Tibial nerve (tissue), 4 donors: ENCODE results near the gene NFE2L1.

ENCODE experiments used
- EP300 ChIP-seq, 2 donors: sonication (generic); formaldehyde crosslinking; IDR thresholded peaks; one replicate each; pipeline ENCODE4 v1.6.1; 2017; ENCODE audit warnings: antibody characterized with exemption in 2 of 2, mild to moderate bottlenecking in 1 of 2
- TF ChIP-seq, protein P1 (sequence below), 5 experiments: fragments of 200-600 bp in 3 of 5; fragments of 450-650 bp in 2 of 5; sonication (generic) in 3 of 5; IDR thresholded peaks; one replicate each; pipeline ENCODE4 v1.5.1; 2016 to 2019; ENCODE audit warnings: antibody characterized with exemption in 5 of 5, mild to moderate bottlenecking in 3 of 5, moderate library complexity in 2 of 5

DNA sequence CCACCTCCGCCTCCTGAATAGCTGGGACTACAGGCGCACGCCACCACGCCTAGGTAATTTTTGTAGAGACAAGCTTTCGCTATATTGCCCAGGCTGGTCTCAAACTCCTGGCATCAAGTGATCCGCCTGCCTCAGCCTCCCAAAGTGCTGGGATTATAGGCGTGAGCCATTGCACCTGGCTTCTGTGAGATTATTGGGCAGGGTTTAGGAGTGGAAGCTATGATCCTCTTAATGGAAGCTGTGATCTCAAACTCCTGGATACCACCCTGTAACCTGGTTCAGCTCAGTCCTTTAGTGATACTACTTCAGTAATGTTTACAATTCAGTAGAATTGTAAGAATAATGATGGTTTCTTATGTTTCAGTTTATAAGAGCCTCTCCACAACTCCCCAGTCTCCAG is 14.1 kb downstream of the NFE2L1 start:
- TF ChIP-seq, protein P1, sequence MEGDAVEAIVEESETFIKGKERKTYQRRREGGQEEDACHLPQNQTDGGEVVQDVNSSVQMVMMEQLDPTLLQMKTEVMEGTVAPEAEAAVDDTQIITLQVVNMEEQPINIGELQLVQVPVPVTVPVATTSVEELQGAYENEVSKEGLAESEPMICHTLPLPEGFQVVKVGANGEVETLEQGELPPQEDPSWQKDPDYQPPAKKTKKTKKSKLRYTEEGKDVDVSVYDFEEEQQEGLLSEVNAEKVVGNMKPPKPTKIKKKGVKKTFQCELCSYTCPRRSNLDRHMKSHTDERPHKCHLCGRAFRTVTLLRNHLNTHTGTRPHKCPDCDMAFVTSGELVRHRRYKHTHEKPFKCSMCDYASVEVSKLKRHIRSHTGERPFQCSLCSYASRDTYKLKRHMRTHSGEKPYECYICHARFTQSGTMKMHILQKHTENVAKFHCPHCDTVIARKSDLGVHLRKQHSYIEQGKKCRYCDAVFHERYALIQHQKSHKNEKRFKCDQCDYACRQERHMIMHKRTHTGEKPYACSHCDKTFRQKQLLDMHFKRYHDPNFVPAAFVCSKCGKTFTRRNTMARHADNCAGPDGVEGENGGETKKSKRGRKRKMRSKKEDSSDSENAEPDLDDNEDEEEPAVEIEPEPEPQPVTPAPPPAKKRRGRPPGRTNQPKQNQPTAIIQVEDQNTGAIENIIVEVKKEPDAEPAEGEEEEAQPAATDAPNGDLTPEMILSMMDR (IDR thresholded peaks at IDR 0.05), result no peak
- TF ChIP-seq EP300 (IDR thresholded peaks at IDR 0.05), result no peak
